Spleen (tissue), 11 donors: ENCODE results near the gene FBXL13. TPM values are rescaled to one million over a fixed set of nuclear protein-coding genes. Genes with fewer than 3 reads are reported as not detected.

Experiments
- DNase-seq: peaks from one replicate; pipeline ENCODE4 v3.0.0-alpha.2; 2020
- H3K27ac ChIP-seq, 8 donors: fragments of 200-600 bp; sonication (generic) in 7 of 8; 1 replicate in 4 of 8; 2 replicates in 4 of 8; pipeline versions ENCODE4 v1.5.0 to v1.8.0; 2016 to 2021; ENCODE audit warnings: inconsistent platforms in 4 of 8, mild to moderate bottlenecking in 4 of 8, moderate library complexity in 1 of 8
- H3K27me3 ChIP-seq, 7 donors: fragments of 200-600 bp; sonication (generic) in 6 of 7; replicated peaks in 1 of 7; 1 replicate in 4 of 7; 2 replicates in 3 of 7; pipeline versions ENCODE4 v1.5.0 to v1.8.0; 2016 to 2021; ENCODE audit warnings: inconsistent platforms in 3 of 7, mild to moderate bottlenecking in 1 of 7
- H3K36me3 ChIP-seq, 6 donors: fragments of 200-600 bp; sonication (generic) in 5 of 6; 1 replicate in 4 of 6; 2 replicates in 2 of 6; pipeline versions ENCODE4 v1.5.0 to v1.8.0; 2016 to 2021; ENCODE audit warnings: inconsistent platforms in 2 of 6
- H3K4me1 ChIP-seq, 6 donors: fragments of 200-600 bp; sonication (generic) in 5 of 6; 1 replicate in 3 of 6; 2 replicates in 3 of 6; pipeline versions ENCODE4 v1.5.0 to v1.8.0; 2016 to 2021; ENCODE audit warnings: inconsistent platforms in 3 of 6
- H3K4me3 ChIP-seq, 8 donors: fragments of 200-600 bp; sonication (generic) in 7 of 8; 1 replicate in 4 of 8; 2 replicates in 4 of 8; pipeline versions ENCODE4 v1.5.0 to v1.8.0; 2016 to 2021; ENCODE audit warnings: inconsistent platforms in 4 of 8, mild to moderate bottlenecking in 4 of 8, moderate library complexity in 2 of 8
- H3K9me3 ChIP-seq, 8 donors: fragments of 200-600 bp; sonication (generic) in 7 of 8; 1 replicate in 4 of 8; 2 replicates in 4 of 8; pipeline versions ENCODE4 v1.5.0 to v1.8.0; 2016 to 2021; ENCODE audit warnings: inconsistent platforms in 4 of 8
- CTCF ChIP-seq, 11 experiments: fragments of 200-600 bp in 7 of 11; fragments of 450-650 bp in 4 of 11; sonication (generic) in 4 of 11; IDR thresholded peaks in 8 of 11; conservative IDR thresholded peaks in 3 of 11; 1 replicate in 7 of 11; 2 replicates in 4 of 11; pipeline versions ENCODE4 v1.4.0 to v1.8.0; 2016 to 2021; ENCODE audit warnings: antibody characterized with exemption in 11 of 11, inconsistent platforms in 4 of 11, mild to moderate bottlenecking in 1 of 11
- POLR2A ChIP-seq, 3 donors: fragments of 450-650 bp; IDR thresholded peaks; one replicate each; pipeline ENCODE4 v1.5.1; 2017; ENCODE audit warnings: antibody characterized with exemption in 3 of 3, mild to moderate bottlenecking in 1 of 3
- POLR2AphosphoS5 ChIP-seq, 3 donors: sonication (generic); formaldehyde crosslinking; IDR thresholded peaks; one replicate each; pipeline ENCODE4 v1.5.1; 2017; ENCODE audit warnings: antibody characterized with exemption in 3 of 3
- WGBS, 5 donors: extraction: QIAGEN DNeasy Blood & Tissue Kit in 3 of 5; methylation state at CpG; one replicate each; pipeline versions ENCODE4 v1.1.5 to v1.1.7; 2013 to 2018; 5-methylcytosine and 5-hydroxymethylcytosine counted together
- intact Hi-C: fragments of 100-400 bp; cut with DNase I; formaldehyde crosslinking; loops from one replicate; pipeline ENCODE4 v1.15.0; 2023; ENCODE audit warnings: low total_unique reads
- polyA plus RNA-seq, 3 donors: library from polyadenylated mRNA; stranded (reverse); fragments of 200-250 nt; gene quantifications; one replicate each; pipeline ENCODE4 v1.2.1, GENCODE V29; 2013
- total RNA-seq, 7 donors: library from RNA; depleted of rRNA in 3 of 7; stranded (reverse); fragments of >200 nt in 3 of 7; fragmentation: NEBNext Ultra II Directional in 4 of 7; extraction: Animal tissue kit (Norgen Biotek cat#: 25700) in 4 of 7; gene quantifications; one replicate each; pipeline versions ENCODE4 v1.1.0 to v1.2.1, GENCODE V29; 2016 to 2021
- donor health status: healthy with polysubstance abuse.
- donor health status: DM: no; HTN: no; CAD: no; lungs with moderate emphysema.
- donor health status: DM: no; HTN: no; CAD: no.
- donor health status: Bipolar disorder and iron deficiency.
- donor health status: healthy.
- donor health status: DM: no; HTN: no; CAD: no.
- donor health status: DM: yes; HTN: yes; CAD: no.

Gene FBXL13
- total and polyA plus RNA-seq, 10 donors, result 0.09 to 6.6 (median 2.3) TPM

- no peak overlapping the region for H3K4me3 ChIP-seq
- no peak for TF ChIP-seq CTCF (IDR thresholded peaks at IDR 0.05 in 8 of 11, conservative IDR thresholded peaks at IDR 0.05 in 3 of 11)
- no peak for TF ChIP-seq POLR2AphosphoS5 (IDR thresholded peaks at IDR 0.05)
- no peak for TF ChIP-seq POLR2A (IDR thresholded peaks at IDR 0.05)
- no peak for DNase-seq
- H3K27ac ChIP-seq, result no peak overlapping the region
- no peaks in the 10 kb centered on the region for H3K4me1 ChIP-seq
- no peaks in the 10 kb centered on the region for H3K36me3 ChIP-seq
- no peaks in the 10 kb centered on the region for H3K27me3 ChIP-seq
- intact Hi-C loops, result no loop called here
- peaks cover 0 to 31% (median 18%) of the 10 kb centered on the region in 8 donors for H3K9me3 ChIP-seq
Observed at GRCh38 chr7:102953406-102953805, 121.2 kb downstream of the FBXL13 start.

GRCh38 chr7:102951839-102952238, 122.8 kb downstream of the FBXL13 start:
- 92 to 96% (median 95%) methylated on average over 3 of the region's 3 CpGs for WGBS, 5 donors
- no peaks in the 10 kb centered on the region for H3K4me1 ChIP-seq
- TF ChIP-seq POLR2A (IDR thresholded peaks at IDR 0.05), result no peak
- no peak for TF ChIP-seq POLR2AphosphoS5 (IDR thresholded peaks at IDR 0.05)
- TF ChIP-seq CTCF (IDR thresholded peaks at IDR 0.05 in 8 of 11, conservative IDR thresholded peaks at IDR 0.05 in 3 of 11), result no peak
- no peak overlapping the region for H3K27ac ChIP-seq
- DNase-seq, result no peak
- no peak overlapping the region for H3K4me3 ChIP-seq
- H3K36me3 ChIP-seq, result no peaks in the 10 kb centered on the region
- peaks cover 0 to 27% (median 12%) of the 10 kb centered on the region in 8 donors for H3K9me3 ChIP-seq
- H3K27me3 ChIP-seq, result no peaks in the 10 kb centered on the region
- intact Hi-C loops, result no loop called here

GRCh38 chr7:102944241-102944640, 130.4 kb downstream of the FBXL13 start:
- WGBS, 5 donors, result 92 to 97% (median 96%) methylated on average over 4 of the region's 4 CpGs
- Histone ChIP-seq H3K27me3 (no peaks in the 10 kb centered on the region), H3K27ac (no peak overlapping the region), H3K9me3 (no peaks in the 10 kb centered on the region), H3K36me3 (no peaks in the 10 kb centered on the region), H3K4me1 (no peaks in the 10 kb centered on the region), H3K4me3 (no peak overlapping the region)
- DNase-seq, result no peak
- intact Hi-C loops, result no loop called here
- no peak for TF ChIP-seq CTCF (IDR thresholded peaks at IDR 0.05 in 8 of 11, conservative IDR thresholded peaks at IDR 0.05 in 3 of 11)
- TF ChIP-seq POLR2A (IDR thresholded peaks at IDR 0.05), result no peak
- no peak for TF ChIP-seq POLR2AphosphoS5 (IDR thresholded peaks at IDR 0.05)

GRCh38 chr7:102943423-102944169, 131.0 kb downstream of the FBXL13 start:
- no peak for DNase-seq
- intact Hi-C loops, result no loop called here
- no peak for TF ChIP-seq CTCF (IDR thresholded peaks at IDR 0.05 in 8 of 11, conservative IDR thresholded peaks at IDR 0.05 in 3 of 11)
- no peak for TF ChIP-seq POLR2AphosphoS5 (IDR thresholded peaks at IDR 0.05)
- WGBS, 5 donors, result 81 to 88% (median 85%) methylated on average over 5 of the region's 5 CpGs
- Histone ChIP-seq H3K9me3 (no peaks in the 10 kb centered on the region), H3K4me3 (no peak overlapping the region), H3K4me1 (peaks cover 0 to 3% (median 0%) of the 10 kb centered on the region in 6 donors), H3K27me3 (no peaks in the 10 kb centered on the region), H3K27ac (no peak overlapping the region), H3K36me3 (no peaks in the 10 kb centered on the region)
